Stomach (tissue), 4 donors: ENCODE results near the gene NCKAP5.

Experiments used
- CTCF ChIP-seq, 7 experiments: fragments of 450-650 bp in 4 of 7; fragments of 200-600 bp in 3 of 7; sonication (generic) in 3 of 7; IDR thresholded peaks; one replicate each; pipeline ENCODE4 v1.5.1; 2016 to 2019; ENCODE audit warnings: antibody characterized with exemption in 7 of 7, control low read depth in 2 of 7, mild to moderate bottlenecking in 1 of 7
- EP300 ChIP-seq: sonication (generic); formaldehyde crosslinking; IDR thresholded peaks from one replicate; pipeline ENCODE4 v1.6.1; 2017; ENCODE audit warnings: antibody characterized with exemption
- POLR2A ChIP-seq, 4 donors: fragments of 450-650 bp; IDR thresholded peaks; one replicate each; pipeline ENCODE4 v1.6.1; 2016; ENCODE audit warnings: antibody characterized with exemption in 4 of 4, control low read depth in 2 of 4, mild to moderate bottlenecking in 1 of 4, moderate library complexity in 1 of 4
- POLR2AphosphoS5 ChIP-seq, 3 donors: sonication (generic); formaldehyde crosslinking; IDR thresholded peaks; one replicate each; pipeline ENCODE4 v1.6.1; 2016; ENCODE audit warnings: antibody characterized with exemption in 3 of 3

DNA sequence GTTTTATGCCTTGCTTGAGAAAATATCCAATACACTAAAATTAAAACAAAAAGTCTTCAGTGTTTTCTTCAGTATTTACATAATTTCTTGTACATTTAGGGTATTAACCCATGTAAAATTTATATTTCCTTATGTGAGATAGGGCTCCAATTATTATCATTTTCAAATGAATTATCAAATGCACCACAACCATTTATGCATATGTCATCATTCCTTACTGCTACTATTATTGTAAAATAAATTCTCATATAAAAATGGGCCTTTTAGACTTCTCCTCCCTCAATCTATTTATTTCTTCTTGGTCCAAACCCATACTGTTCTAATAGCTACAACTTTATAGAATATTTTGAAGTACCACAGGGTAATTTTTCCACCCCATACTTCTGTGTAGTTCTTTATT lies 722.9 kb downstream of the NCKAP5 start:
- TF ChIP-seq EP300, result no peak
- TF ChIP-seq POLR2A (IDR thresholded peaks at IDR 0.05), result no peak
- TF ChIP-seq CTCF (IDR thresholded peaks at IDR 0.05), result no peak
- no peak for TF ChIP-seq POLR2AphosphoS5 (IDR thresholded peaks at IDR 0.05)
